HepG2 (cell line): ENCODE data around the gene CACNA1C.

Experiments
- ATF3 ChIP-seq: sonication (generic); formaldehyde crosslinking; IDR thresholded peaks from 2 replicates; pipeline ENCODE4 v1.4.0; 2020; ENCODE audit warnings: missing genetic modification reagents
- GATAD2A ChIP-seq: IDR thresholded peaks from 2 replicates; pipeline ENCODE4 v1.6.1; 2016
- PHF21A ChIP-seq: sonication (generic); formaldehyde crosslinking; IDR thresholded peaks from 2 replicates; pipeline ENCODE4 v1.5.0; 2020; ENCODE audit warnings: mild to moderate bottlenecking, missing genetic modification reagents
- POLR2AphosphoS5 ChIP-seq: IDR thresholded peaks from 2 replicates; pipeline ENCODE4 v1.6.1; 2012; ENCODE audit warnings: low read depth, low read length
- ZBTB33 ChIP-seq: sonication (generic); formaldehyde crosslinking; IDR thresholded peaks from 2 replicates; pipeline ENCODE4 v1.4.0; 2020; ENCODE audit warnings: missing genetic modification reagents
- ZMYM2 ChIP-seq: sonication (generic); formaldehyde crosslinking; IDR thresholded peaks from 2 replicates; pipeline ENCODE4 v1.8.0; 2022; ENCODE audit warnings: mild to moderate bottlenecking, missing genetic modification reagents

- TF ChIP-seq ZMYM2 (CRISPR knock-in tag) = no peak
- TF ChIP-seq PHF21A (CRISPR knock-in tag) = no peak
- TF ChIP-seq ZBTB33 (CRISPR knock-in tag) = no peak
- TF ChIP-seq ATF3 = no peak
- no peak for TF ChIP-seq GATAD2A (CRISPR knock-in tag)
- TF ChIP-seq POLR2AphosphoS5 = no peak
Measured at GRCh38 chr12:2372735-2373134, 319.9 kb downstream of the CACNA1C start.
